K562 (cell line): ENCODE data around the gene CEP128. TPM values are rescaled to one million over a fixed set of nuclear protein-coding genes. Genes with fewer than 3 reads are reported as not detected.

Experiments used
- ATAC-seq: fragments of 200-7000 bp; cut with Tn5 transposase; 3 replicates; pipeline ENCODE4 v1.9.1; 2020; ENCODE audit warnings: moderate library complexity
- BruUV-seq: library from RNA; stranded (reverse); fragments of 400-500 nt; replicated peaks from 2 replicates; lab custom pipeline; 2021; lab: Mats Ljungman, UMichigan
- CTCF ChIA-PET: fragments of 300-600 bp; formaldehyde crosslinking; extraction: SDS; loops from one replicate; lab custom pipeline; 2021; ENCODE audit warnings: low intra/inter-chr PET ratio; lab: Yijun Ruan, JAX
- POLR2A ChIA-PET: fragments of 300-600, 350-650 bp; sonication (Branson Sonifier 250); formaldehyde crosslinking; extraction: SDS; loops from one replicate; lab custom pipeline; 2021; ENCODE audit warnings: antibody characterized with exemption, inconsistent platforms; lab: Yijun Ruan, JAX
- DNase-seq, 4 experiments: peaks; one replicate each; pipeline versions ENCODE4 v3.0.0 to v3.0.0-alpha.2; 2011 to 2018; ENCODE audit warnings: low spot score in 3 of 4, mixed read lengths in 3 of 4; ENCODE audit errors: extremely low read depth in 1 of 4
- FAIRE-seq: peaks from 2 replicates; lab custom pipeline; 2011; peaks lifted over from hg19 to GRCh38; lab: Jason Lieb, UNC
- H2AFZ ChIP-seq: 2 replicates; pipeline ENCODE4 v1.6.0; 2011; ENCODE audit warnings: low read depth, low read length, control low read depth, inconsistent platforms
- H3K27ac ChIP-seq: fragments of 200-600 bp; 3 replicates; pipeline ENCODE4 v1.8.0; 2011; ENCODE audit warnings: low read depth, mild to moderate bottlenecking, control low read depth, inconsistent platforms, low read length, moderate library complexity, mixed read lengths; ENCODE audit errors: extremely low read depth
- H3K27me3 ChIP-seq, 2 experiments: fragments of 300-600 bp in 1 of 2; 2 replicates in 1 of 2; 3 replicates in 1 of 2; pipeline versions ENCODE4 v1.6.0 to v1.8.0; 2011; ENCODE audit warnings: inconsistent platforms in 2 of 2, low read length in 2 of 2, mild to moderate bottlenecking in 1 of 2, mixed read lengths in 1 of 2, moderate library complexity in 1 of 2; ENCODE audit not compliant: control insufficient read depth in 2 of 2, insufficient read depth in 2 of 2
- H3K36me3 ChIP-seq: fragments of 300-600 bp; 3 replicates; pipeline ENCODE4 v1.8.0; 2011; ENCODE audit warnings: mild to moderate bottlenecking, low read length, inconsistent platforms; ENCODE audit not compliant: control insufficient read depth, insufficient read depth
- H3K4me1 ChIP-seq, 2 experiments: fragments of 200-600 bp in 1 of 2; replicated peaks in 1 of 2; 2 replicates in 1 of 2; 3 replicates in 1 of 2; pipeline versions ENCODE4 v1.5.1 to v1.8.0; 2011; ENCODE audit warnings: inconsistent platforms in 2 of 2, low read length in 2 of 2, mild to moderate bottlenecking in 1 of 2, mixed read lengths in 1 of 2, moderate library complexity in 1 of 2; ENCODE audit not compliant: control insufficient read depth in 2 of 2, insufficient read depth in 2 of 2
- H3K4me2 ChIP-seq: 2 replicates; pipeline ENCODE4 v1.6.1; 2011; ENCODE audit warnings: low read length, control low read depth, inconsistent platforms, mixed read lengths; ENCODE audit not compliant: insufficient read depth
- H3K4me3 ChIP-seq: fragments of 200-600 bp; sonication (generic), shearing (Covaris generic); 2 replicates; pipeline ENCODE4 v1.5.1; 2016; ENCODE audit warnings: control low read depth, inconsistent platforms
- H3K79me2 ChIP-seq: fragments of 200-600 bp; 3 replicates; pipeline ENCODE4 v1.8.0; 2011; ENCODE audit warnings: low read length, inconsistent platforms; ENCODE audit not compliant: control insufficient read depth, insufficient read depth
- H3K9ac ChIP-seq, 2 experiments: 2 replicates each; pipeline versions ENCODE4 v1.6.0 to v1.6.1; 2011; ENCODE audit warnings: low read depth in 2 of 2, low read length in 2 of 2, control low read depth in 1 of 2, inconsistent platforms in 1 of 2, mild to moderate bottlenecking in 1 of 2, mixed read lengths in 1 of 2; ENCODE audit not compliant: insufficient read depth in 1 of 2
- H3K9me1 ChIP-seq: one replicate; pipeline ENCODE4 v1.6.0; 2011; ENCODE audit warnings: inconsistent platforms, mild to moderate bottlenecking, low read length, moderate library complexity; ENCODE audit not compliant: control insufficient read depth, insufficient read depth
- H3K9me3 ChIP-seq: replicated peaks from 2 replicates; pipeline ENCODE4 v1.5.1; 2011; ENCODE audit warnings: low read depth, low read length, inconsistent platforms; ENCODE audit not compliant: control insufficient read depth, insufficient read depth
- H4K20me1 ChIP-seq: replicated peaks from 2 replicates; pipeline ENCODE4 v1.6.1; 2011; ENCODE audit warnings: low read length, inconsistent platforms, mixed read lengths; ENCODE audit not compliant: control insufficient read depth, insufficient read depth
- CREB1 ChIP-seq, 2 experiments: sonication (generic) in 1 of 2; formaldehyde crosslinking in 1 of 2; IDR thresholded peaks; 2 replicates each; pipeline versions ENCODE4 v1.6.1 to v1.8.0; 2012 to 2022; ENCODE audit warnings: inconsistent platforms in 1 of 2, mild to moderate bottlenecking in 1 of 2, missing genetic modification reagents in 1 of 2, moderate library complexity in 1 of 2
- EP400 ChIP-seq: fragments of 450-650 bp; IDR thresholded peaks from 2 replicates; pipeline ENCODE4 v1.6.1; 2017; ENCODE audit warnings: antibody characterized with exemption, mild to moderate bottlenecking, moderate library complexity
- MAFF ChIP-seq: IDR thresholded peaks from 2 replicates; pipeline ENCODE4 v1.6.1; 2012; ENCODE audit warnings: low read length, improper control_type of control experiment
- ZNF239 ChIP-seq: fragments of 250-450 bp; sonication (Bioruptor Pico); IDR thresholded peaks from 2 replicates; pipeline ENCODE4 v1.4.0; 2020; ENCODE audit warnings: mild to moderate bottlenecking
- ZNF655 ChIP-seq: fragments of 250-450 bp; sonication (Bioruptor Pico); IDR thresholded peaks from 2 replicates; pipeline ENCODE4 v1.5.0; 2021
- WGBS: fragments of 100-300 bp; shearing (Covaris generic); methylation state at CpG from one replicate; pipeline ENCODE4 v1.1.6; 2016; ENCODE audit warnings: low coverage, mixed read lengths; ENCODE audit not compliant: insufficient coverage; ENCODE audit errors: missing lambda C conversion rate; 5-methylcytosine and 5-hydroxymethylcytosine counted together
- in situ Hi-C: fragments of 300-500 bp; cut with MboI; formaldehyde crosslinking; loops from 4 replicates; pipeline ENCODE4 v1.15.0; 2018; ENCODE audit warnings: inconsistent platforms, mixed read lengths
- intact Hi-C: fragments of 100-400 bp; cut with micrococcal nuclease; formaldehyde crosslinking; loops from 2 replicates; pipeline ENCODE4 v1.14.2; 2022
- polyA plus RNA-seq, 8 experiments: library from polyadenylated mRNA; depleted of rRNA in 4 of 8; stranded (reverse) in 5 of 8; unstranded in 3 of 8; fragments of >200 nt; fragmentation: Nextera tagmentation in 2 of 8; fragmentation: Illumina TruSeq in 1 of 8; extraction: Ambion mirVana in 2 of 8; extraction: Trizol in 1 of 8; gene quantifications; 2 replicates each; pipeline versions ENCODE4 v1.2.1 to v1.2.3, GENCODE V29; 2011 to 2014; ENCODE audit warnings: inconsistent platforms in 1 of 8, missing spikeins in 1 of 8
- total RNA-seq, 7 experiments: library from RNA; depleted of rRNA in 6 of 7; stranded (reverse); fragments of >200 nt in 6 of 7; fragmentation: Illumina TruSeq in 2 of 7; extraction: Trizol in 2 of 7; gene quantifications; 2 replicates each; pipeline versions ENCODE4 v1.2.1 to v1.2.3, GENCODE V29; 2011 to 2021; ENCODE audit warnings: low replicate concordance in 1 of 7

Gene CEP128
- total and polyA plus RNA-seq, 9 of the 15 experiments (the other 6 are each of a cell fraction or from before 2014, with no cell fraction given): 2.3 to 9.2 (median 4.6) TPM

GRCh38 chr14:80933686-80934085, 7.9 kb downstream of the CEP128 start:
- H3K79me2 ChIP-seq: no peaks in the 10 kb centered on the region
- H3K4me1 ChIP-seq: peaks cover 0 to 2% of the 10 kb centered on the region in 2 experiments; a peak in 2 of 5 replicates
- no peak overlapping the region for H3K4me2 ChIP-seq
- intact Hi-C loops (no loop called here), in situ Hi-C loops (no loop called here)
- no peak for TF ChIP-seq EP400
- TF ChIP-seq ZNF239 (CRISPR knock-in tag): no peak
- no peak for TF ChIP-seq CREB1 (IDR thresholded peaks at IDR 0.05)
- TF ChIP-seq CREB1 (CRISPR knock-in tag; IDR thresholded peaks at IDR 0.05): no peak
- ATAC-seq (no peak), DNase-seq (no peak), FAIRE-seq (no peak)
- H3K9me3 ChIP-seq: no peaks in the 10 kb centered on the region
- POLR2A ChIA-PET: no interaction called here
- BruUV-seq: no TSS peak
- H3K27ac ChIP-seq: no peak overlapping the region
- no peak overlapping the region for H3K9ac ChIP-seq
- H3K9me1 ChIP-seq: no peaks in the 10 kb centered on the region
- no peaks in the 10 kb centered on the region for H3K36me3 ChIP-seq
- H2AFZ ChIP-seq: no peak overlapping the region
- CTCF ChIA-PET: no interaction called here
- 51% methylated on average over 4 of the region's 4 CpGs for WGBS
- H4K20me1 ChIP-seq: no peaks in the 10 kb centered on the region
- H3K4me3 ChIP-seq: no peak overlapping the region
- no peaks in the 10 kb centered on the region for H3K27me3 ChIP-seq

DNA sequence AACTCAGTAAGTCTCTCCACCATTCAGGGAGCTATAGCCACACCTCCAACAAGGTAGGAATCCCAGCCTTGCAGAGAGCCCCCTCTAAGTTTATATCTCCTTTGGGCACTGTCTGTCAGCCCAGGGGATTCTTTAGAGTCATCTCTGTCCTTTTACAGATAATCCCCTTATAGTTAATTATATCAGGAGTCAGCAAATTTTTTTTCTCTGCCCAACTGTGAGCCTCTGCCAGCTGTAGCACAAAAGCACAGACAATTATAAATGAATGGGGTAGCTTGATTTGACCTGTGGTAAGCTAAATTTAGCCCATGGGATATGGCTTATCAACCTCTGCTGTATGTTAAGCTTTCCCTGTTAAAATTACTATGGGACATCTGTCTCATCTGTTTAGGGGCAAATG, 8.3 kb downstream of the CEP128 start:
- H3K36me3 ChIP-seq: no peaks in the 10 kb centered on the region
- H3K9ac ChIP-seq: no peak overlapping the region
- H3K4me3 ChIP-seq: no peak overlapping the region
- DNase-seq (no peak), ATAC-seq (no peak), FAIRE-seq (no peak)
- H2AFZ ChIP-seq: no peak overlapping the region
- ChIA-PET POLR2A (interaction anchor here (0.7 kb wide), 1 partner anchor 368 kb away, joined by 3 read pairs; no protein-coding TSS in a partner anchor), CTCF (no interaction called here)
- TF ChIP-seq MAFF (peak; percentile 25; the same call in 1 of the 2 replicates), ZNF655 (CRISPR knock-in tag) (no peak)
- H3K79me2 ChIP-seq: no peaks in the 10 kb centered on the region
- BruUV-seq: no TSS peak
- no peak overlapping the region for H3K27ac ChIP-seq
- no peaks in the 10 kb centered on the region for H3K9me1 ChIP-seq
- H4K20me1 ChIP-seq: no peaks in the 10 kb centered on the region
- H3K4me1 ChIP-seq: peaks cover 0 to 2% of the 10 kb centered on the region in 2 experiments; a peak in 2 of 5 replicates
- no peak overlapping the region for H3K4me2 ChIP-seq
- in situ Hi-C loops (no loop called here), intact Hi-C loops (no loop called here)
- no peaks in the 10 kb centered on the region for H3K27me3 ChIP-seq
- no peaks in the 10 kb centered on the region for H3K9me3 ChIP-seq
